NCI-H1694 (cell line): Measurements from ENCODE around the gene CSPG5.

Experiments
- DNase-seq: peaks from one replicate; lab custom pipeline; 2025; lab: John Stamatoyannopoulos, UW

Gene CSPG5

GRCh38 chr3:47586746-47587145 lies 8.1 kb upstream of the CSPG5 start:
- no peak for DNase-seq

DNA sequence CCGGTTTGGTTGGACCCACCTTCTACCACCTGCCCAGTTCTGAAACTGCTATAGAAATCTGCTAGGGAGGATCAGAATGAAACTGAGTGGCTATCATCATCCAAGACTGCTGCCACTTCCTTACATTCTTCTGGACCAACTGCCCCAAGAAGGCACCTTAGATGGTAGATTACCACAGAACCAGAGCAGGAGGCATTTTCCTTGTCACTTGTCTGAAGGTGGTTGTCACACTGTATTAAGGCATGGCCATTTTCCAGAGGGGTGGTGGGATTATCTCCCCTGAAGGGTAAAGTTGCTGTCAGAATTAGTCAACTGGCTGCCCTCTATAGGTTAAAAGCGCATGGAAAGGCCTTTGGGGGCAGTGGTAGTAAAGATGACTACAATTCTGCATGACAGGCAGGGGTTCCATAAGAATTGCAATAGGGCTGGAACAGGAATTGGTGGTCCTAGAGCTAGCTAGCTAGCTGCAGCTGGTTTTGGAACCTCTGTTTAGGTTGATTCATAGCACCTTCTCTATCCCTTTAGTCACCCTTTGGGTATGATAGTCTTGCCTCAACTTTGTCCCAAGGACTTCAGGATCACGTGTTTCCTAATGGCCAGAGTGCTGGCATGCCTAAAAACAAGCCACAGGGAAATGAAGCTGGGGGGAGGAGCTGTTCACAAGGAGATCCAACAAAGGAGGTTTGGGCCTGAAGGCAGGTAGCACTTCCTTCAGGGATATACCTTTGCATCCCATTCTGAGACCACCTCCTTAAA lies 4.8 kb upstream of the CSPG5 start:
- DNase-seq: no peak

DNA sequence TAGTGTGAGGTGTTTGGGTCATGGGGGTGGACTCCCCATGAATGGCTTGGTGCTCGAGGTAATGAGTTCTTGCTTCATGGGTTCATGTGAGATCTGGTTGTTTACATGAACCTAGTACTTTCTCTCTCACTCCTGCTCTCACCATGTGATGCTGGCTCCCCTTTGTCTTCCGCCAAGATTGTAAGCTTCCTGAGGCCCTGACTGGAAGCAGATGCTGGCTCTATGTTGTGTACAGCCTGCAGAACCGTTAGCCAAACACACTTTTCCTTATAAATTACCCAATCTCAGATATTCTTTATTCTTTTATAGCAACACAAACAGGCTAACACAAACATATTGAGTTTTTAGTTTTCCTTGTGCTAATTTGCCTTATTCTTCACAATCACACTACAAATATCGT lies 3.2 kb upstream of the CSPG5 start:
- no peak for DNase-seq

GRCh38 chr3:47581422-47581821 lies 2.8 kb upstream of the CSPG5 start:
- DNase-seq: no peak

- DNase-seq: no peak
These were observed 1.8 kb upstream of the CSPG5 start for GRCh38 chr3:47580481-47580880.

DNA sequence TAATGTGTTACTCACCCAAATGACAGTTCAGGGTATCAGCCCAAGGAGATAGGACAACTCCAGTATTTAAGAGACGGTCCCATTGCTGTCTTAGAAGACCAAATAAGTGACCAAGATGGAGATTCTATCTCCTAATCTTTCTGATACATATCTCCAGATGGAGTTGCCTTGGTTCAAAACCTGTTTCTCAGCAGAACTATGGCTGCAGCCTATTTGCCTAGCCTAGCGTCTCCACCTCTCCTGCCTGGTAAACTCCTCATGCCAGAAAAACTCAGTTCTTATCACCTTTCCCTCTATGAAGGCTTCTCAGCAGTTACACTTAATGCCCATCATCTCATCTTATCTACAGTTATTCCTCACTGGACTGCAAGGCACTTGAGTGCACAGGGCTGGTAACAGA lies 1.2 kb upstream of the CSPG5 start:
- no peak for DNase-seq

DNA sequence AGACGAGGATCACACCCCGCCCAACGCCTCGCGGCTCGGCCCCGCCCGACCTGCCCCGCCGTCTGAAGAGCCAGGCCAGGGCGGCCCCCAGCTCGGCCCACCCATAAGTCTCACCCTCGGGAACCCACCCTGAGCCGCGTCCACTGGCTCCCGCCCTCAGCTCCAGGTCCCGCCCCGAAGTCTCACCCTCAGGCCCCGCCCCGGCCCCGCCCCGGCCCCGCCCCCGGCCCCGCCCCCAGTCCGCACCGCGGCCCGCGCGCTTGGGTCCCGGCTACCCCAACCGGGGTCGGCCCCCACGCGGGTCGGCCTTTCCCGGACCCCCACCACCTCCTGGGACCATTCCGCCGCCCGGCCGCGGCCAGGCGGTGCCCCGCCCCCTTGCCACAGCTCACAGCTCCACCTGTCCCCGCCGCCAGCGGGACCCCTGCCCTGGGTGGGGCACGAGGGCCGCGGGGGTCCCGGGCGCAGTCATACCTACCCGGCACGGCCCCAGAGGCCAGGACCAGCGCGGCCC lies 489 bp downstream of the CSPG5 start:
- DNase-seq: no peak

- DNase-seq: no peak
These were observed 1.0 kb downstream of the CSPG5 start for GRCh38 chr3:47577583-47578118.

DNA sequence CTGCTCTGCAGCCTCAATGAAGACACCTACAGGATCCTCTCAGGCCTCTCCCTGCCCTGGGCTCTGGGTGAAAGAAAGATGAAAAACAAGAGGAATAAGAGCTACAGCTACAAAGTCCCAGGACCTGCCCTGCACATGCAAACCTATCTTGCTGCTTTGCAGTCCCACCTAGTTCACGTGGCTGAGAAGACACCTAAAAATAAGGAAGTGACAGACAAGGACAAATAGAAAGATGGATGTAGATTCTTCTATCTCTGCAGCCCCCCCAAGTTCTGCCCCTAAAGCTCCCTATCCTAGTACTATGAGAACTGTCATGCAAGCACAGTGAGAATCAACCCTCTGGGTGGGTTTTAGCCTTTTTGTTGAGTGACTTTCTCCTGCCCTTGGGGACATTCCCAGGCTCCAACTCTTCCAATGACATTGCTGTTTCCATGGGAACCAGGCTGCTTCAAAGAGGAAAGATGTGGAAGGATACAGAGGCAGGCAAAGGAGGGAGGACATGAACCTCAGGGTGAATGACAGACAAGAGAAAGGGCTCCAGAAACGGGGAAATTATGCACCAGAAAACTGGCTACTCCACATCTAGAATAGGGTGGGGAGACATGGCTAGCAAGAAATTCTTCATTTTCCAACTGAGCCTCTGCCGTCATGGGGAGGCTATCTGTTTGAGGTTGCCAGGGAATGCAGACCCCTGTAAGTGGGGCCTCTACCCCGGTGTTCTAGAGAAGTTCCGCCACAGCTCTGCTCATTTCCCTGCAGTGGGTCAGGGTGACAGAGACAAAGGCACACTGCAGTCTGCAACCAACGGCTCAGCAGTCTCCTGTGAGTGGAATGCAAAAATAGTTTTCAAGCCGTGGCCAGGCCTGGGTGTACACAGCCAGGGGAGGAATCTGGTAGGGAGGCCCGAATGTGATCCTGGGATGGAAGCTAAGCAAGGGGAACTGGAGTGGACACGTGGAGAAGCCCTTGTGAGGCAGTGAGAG lies 5.2 kb downstream of the CSPG5 start:
- no peak for DNase-seq

- no peak for DNase-seq
These were observed 7.1 kb downstream of the CSPG5 start for GRCh38 chr3:47571391-47572175.

GRCh38 chr3:47568901-47569300 lies 9.8 kb downstream of the CSPG5 start:
- DNase-seq: no peak

GRCh38 chr3:47567149-47567548 lies 11.5 kb downstream of the CSPG5 start:
- DNase-seq: no peak

DNA sequence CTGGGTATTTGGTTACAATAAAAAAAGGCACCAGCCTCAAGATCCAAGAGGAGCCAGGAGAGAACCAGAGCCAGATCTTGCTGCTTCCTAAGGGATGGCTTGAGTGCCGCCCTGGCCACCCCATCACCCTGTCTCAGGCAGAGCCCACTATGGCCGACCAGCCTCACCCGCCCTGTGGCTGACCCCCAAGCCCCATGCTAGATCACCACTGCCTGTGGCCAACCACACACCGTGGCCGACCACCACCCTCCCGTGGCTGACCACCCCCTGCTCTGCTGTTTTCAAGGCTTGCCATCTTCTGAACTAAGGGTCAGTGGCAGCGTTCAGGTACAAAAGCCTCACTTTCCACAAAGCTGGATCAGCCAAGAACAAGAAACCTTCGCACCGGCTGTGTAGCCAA lies 12.0 kb downstream of the CSPG5 start:
- no peak for DNase-seq

GRCh38 chr3:47565734-47566550 lies 12.7 kb downstream of the CSPG5 start:
- no peak for DNase-seq

DNA sequence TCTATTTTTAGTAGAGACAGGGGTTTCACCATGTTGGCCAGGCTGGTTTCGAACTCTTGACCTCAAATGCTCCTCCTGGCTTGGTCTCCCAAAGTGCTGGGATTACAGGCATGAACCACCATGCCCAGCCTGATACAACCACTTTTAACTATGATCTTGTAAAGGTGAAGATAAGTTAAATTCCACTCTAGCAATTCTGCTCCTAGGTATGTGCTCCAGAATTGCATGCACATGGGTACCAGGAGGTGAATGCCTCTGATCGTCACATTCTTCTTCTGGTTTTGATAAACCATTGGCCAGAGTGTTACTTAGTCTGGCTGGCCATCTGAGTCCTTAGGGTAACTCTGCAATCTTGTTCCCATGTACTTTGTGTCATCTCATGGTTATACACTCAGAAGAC lies 22.3 kb downstream of the CSPG5 start:
- no peak for DNase-seq

DNA sequence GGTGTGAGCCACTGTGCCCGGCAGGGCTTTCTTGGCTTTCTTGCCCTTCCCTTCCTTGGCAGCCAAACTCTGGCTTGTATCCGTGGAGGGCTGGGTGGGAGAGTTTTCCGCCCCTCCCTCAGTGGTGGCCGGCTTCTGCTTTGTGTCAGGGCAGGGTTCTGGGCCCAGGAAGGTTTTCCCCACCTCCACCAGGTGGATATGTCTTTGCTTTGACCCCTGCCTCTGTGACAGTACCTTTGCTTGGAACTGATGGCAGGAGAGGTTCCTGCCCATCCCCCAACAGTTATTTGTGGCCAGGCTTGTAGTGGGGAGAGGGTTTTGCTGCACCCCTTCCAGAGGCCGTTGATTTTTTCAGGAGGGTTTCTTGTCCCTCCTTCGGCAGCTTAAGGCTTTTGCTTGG lies 24.3 kb downstream of the CSPG5 start:
- no peak for DNase-seq

GRCh38 chr3:47553407-47553806 lies 25.3 kb downstream of the CSPG5 start:
- DNase-seq: no peak

- no peak for DNase-seq
These were observed 36.0 kb downstream of the CSPG5 start for GRCh38 chr3:47542471-47543173.

DNA sequence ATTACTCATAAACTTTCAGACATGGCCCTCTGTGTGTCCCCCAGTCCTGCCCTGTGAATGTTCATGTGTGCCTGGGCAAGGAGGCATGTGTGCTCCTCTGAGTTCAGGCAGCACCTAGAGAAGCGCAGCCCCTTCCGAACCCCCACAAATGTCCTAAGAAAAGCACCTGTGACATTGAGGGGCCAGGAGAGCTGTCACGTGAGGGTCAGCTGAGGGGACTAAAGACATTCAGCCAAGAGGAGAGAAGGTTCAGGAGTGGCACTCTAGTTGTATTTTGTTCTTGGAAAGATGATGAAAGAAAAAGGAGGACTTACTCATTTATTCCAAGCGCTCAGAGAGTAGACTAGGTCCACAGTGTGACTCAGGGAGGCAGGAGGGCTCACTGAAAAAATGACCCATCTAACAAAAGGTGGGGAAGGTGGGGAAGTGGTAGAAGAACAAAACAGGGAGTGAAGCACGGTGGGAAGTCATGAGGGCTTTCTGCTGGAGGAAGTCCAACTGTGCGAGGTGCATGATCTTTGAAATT lies 37.0 kb downstream of the CSPG5 start:
- no peak for DNase-seq

DNA sequence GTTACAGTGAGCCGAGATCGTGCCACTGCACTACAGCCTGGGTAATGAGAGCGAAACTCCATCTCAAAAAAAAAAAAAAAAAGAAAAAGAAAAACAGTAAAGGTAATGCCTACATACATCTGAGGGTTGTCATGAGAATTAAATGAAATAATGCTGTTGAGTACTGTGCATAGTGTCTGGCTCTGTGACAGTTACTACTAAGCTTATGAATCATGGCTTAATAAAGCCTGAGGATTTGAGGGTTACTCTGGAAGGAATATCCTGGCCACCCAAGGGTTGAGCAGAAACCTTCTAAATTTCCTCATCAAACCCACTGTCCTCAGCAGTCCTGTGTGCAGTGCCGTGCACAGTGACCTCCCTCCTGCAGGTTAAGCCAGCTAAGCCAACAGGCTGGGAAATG lies 38.4 kb downstream of the CSPG5 start:
- DNase-seq: no peak
